Tibial nerve (tissue), 4 donors: ENCODE results near the gene AP3S2. TPM values are rescaled to one million over a fixed set of nuclear protein-coding genes. Genes with fewer than 3 reads are reported as not detected.
"Not testable (repeated sequence)": the region's sequence is repeated elsewhere in the genome, so short reads cannot be mapped to it uniquely, and the experiment has no call there.

Experiments used
- DNase-seq, 2 donors: peaks; one replicate each; pipeline ENCODE4 v3.0.0-alpha.2; 2019; ENCODE audit warnings: low spot score in 2 of 2
- H3K27ac ChIP-seq, 4 donors: fragments of 200-600 bp; sonication (generic) in 3 of 4; one replicate each; pipeline ENCODE4 v1.5.1; 2017 to 2019; ENCODE audit warnings: mild to moderate bottlenecking in 1 of 4
- H3K27me3 ChIP-seq, 2 donors: fragments of 200-600 bp; sonication (generic) in 1 of 2; one replicate each; pipeline versions ENCODE4 v1.5.1 to v1.6.0; 2017 to 2019
- H3K36me3 ChIP-seq, 3 donors: fragments of 200-600 bp; sonication (generic); one replicate each; pipeline ENCODE4 v1.5.1; 2018 to 2019
- H3K4me1 ChIP-seq, 4 donors: fragments of 200-600 bp; sonication (generic) in 3 of 4; one replicate each; pipeline ENCODE4 v1.5.1; 2017 to 2019
- H3K4me3 ChIP-seq, 4 donors: fragments of 200-600 bp; sonication (generic) in 3 of 4; one replicate each; pipeline ENCODE4 v1.5.1; 2017 to 2019; ENCODE audit warnings: mild to moderate bottlenecking in 1 of 4, moderate library complexity in 1 of 4
- H3K9me3 ChIP-seq, 4 donors: fragments of 200-600 bp; sonication (generic) in 3 of 4; one replicate each; pipeline ENCODE4 v1.5.1; 2017 to 2019
- EP300 ChIP-seq, 2 donors: sonication (generic); formaldehyde crosslinking; IDR thresholded peaks; one replicate each; pipeline ENCODE4 v1.6.1; 2017; ENCODE audit warnings: antibody characterized with exemption in 2 of 2, mild to moderate bottlenecking in 1 of 2
- POLR2A ChIP-seq, 2 donors: fragments of 450-650 bp; IDR thresholded peaks; one replicate each; pipeline ENCODE4 v1.6.1; 2017; ENCODE audit warnings: antibody characterized with exemption in 2 of 2, mild to moderate bottlenecking in 2 of 2, moderate library complexity in 2 of 2
- WGBS, 2 donors: methylation state at CpG; one replicate each; pipeline ENCODE4 v1.1.5; 2018; 5-methylcytosine and 5-hydroxymethylcytosine counted together
- total RNA-seq, 4 donors: library from RNA; depleted of rRNA; stranded (reverse); fragments of >200 nt; gene quantifications; one replicate each; pipeline ENCODE4 v1.1.0, GENCODE V29; 2016
- TF ChIP-seq, protein P1 (sequence below), 5 experiments: fragments of 200-600 bp in 3 of 5; fragments of 450-650 bp in 2 of 5; sonication (generic) in 3 of 5; IDR thresholded peaks; one replicate each; pipeline ENCODE4 v1.5.1; 2016 to 2019; ENCODE audit warnings: antibody characterized with exemption in 5 of 5, mild to moderate bottlenecking in 3 of 5, moderate library complexity in 2 of 5

The AP3S2 gene
- total RNA-seq, 4 donors from 2014 or later, result 49.2 to 61.4 (median 52.2) TPM

DNA sequence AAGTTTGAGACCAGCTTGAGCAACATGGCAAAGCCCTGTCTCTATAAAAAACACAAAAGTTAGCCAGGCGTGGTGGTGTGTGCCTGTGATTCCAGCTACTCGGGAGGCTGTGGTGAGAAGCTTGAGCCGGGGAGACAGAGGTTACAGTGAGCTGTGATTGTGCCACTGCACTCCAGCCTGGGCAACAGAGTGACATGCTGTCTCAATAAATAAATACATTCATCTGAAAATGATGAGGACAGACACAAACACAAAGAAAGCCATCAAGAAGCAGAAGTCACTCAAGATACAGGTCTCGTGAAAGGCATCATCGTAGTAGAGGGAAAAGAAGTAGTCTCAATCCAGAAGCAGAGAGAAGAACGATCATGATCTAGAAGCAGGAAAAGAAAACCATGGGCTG lies 18.1 kb downstream of the AP3S2 start:
- 90 to 92% methylated on average over 6 of the region's 6 CpGs for WGBS, 2 donors
- Histone ChIP-seq H3K4me1 (peaks cover 0 to 6% (median 0%) of the 10 kb centered on the region in 4 donors), H3K36me3 (peaks cover 3 to 59% (median 7%) of the 10 kb centered on the region in 3 donors), H3K4me3 (no peak overlapping the region), H3K9me3 (no peaks in the 10 kb centered on the region), H3K27ac (no peak overlapping the region), H3K27me3 (no peaks in the 10 kb centered on the region)
- TF ChIP-seq POLR2A (IDR thresholded peaks at IDR 0.05), result no peak
- TF ChIP-seq, protein P1, sequence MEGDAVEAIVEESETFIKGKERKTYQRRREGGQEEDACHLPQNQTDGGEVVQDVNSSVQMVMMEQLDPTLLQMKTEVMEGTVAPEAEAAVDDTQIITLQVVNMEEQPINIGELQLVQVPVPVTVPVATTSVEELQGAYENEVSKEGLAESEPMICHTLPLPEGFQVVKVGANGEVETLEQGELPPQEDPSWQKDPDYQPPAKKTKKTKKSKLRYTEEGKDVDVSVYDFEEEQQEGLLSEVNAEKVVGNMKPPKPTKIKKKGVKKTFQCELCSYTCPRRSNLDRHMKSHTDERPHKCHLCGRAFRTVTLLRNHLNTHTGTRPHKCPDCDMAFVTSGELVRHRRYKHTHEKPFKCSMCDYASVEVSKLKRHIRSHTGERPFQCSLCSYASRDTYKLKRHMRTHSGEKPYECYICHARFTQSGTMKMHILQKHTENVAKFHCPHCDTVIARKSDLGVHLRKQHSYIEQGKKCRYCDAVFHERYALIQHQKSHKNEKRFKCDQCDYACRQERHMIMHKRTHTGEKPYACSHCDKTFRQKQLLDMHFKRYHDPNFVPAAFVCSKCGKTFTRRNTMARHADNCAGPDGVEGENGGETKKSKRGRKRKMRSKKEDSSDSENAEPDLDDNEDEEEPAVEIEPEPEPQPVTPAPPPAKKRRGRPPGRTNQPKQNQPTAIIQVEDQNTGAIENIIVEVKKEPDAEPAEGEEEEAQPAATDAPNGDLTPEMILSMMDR (IDR thresholded peaks at IDR 0.05), result no peak
- TF ChIP-seq EP300 (IDR thresholded peaks at IDR 0.05), result no peak
- DNase-seq, result no peak

DNA sequence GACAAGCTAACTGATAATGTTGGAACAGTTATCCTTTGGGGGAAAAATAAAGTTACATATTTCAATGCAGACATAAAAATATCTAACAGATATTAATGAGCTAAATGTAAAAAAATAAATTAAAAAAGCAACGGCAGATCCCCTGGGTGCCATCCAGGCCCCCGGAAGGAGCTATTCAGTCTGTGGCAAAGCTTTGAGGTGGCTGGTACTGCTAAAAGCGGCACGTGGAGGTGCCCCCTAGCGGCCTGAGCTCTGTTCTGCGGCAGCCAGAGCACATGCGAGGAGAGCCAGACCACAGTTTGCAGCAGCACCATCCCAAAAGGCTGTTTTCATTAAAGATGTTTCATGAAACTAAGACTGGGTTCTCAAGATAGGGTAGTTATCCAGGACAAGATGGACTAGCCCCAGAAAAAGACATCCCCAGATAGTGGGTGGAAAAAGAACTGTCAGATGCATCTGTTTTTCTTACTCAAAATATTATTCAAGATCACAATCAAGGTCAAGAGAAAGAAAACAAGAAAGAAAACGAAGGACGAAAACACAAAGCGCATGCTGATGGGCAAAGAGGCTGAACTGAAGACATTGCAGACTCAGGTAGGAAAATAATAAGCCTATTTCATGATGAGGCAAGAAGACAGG lies 18.7 kb downstream of the AP3S2 start:
- peak; percentile 72 to 79 for DNase-seq
- peaks cover 3 to 59% (median 8%) of the 10 kb centered on the region in 3 donors for H3K36me3 ChIP-seq
- no peaks in the 10 kb centered on the region for H3K9me3 ChIP-seq
- H3K27me3 ChIP-seq, result no peaks in the 10 kb centered on the region
- H3K4me1 ChIP-seq, result peaks cover 0 to 6% (median 0%) of the 10 kb centered on the region in 4 donors
- H3K4me3 ChIP-seq, result no peak overlapping the region
- TF ChIP-seq EP300 (IDR thresholded peaks at IDR 0.05), result no peak
- no peak for TF ChIP-seq POLR2A (IDR thresholded peaks at IDR 0.05)
- TF ChIP-seq, protein P1 (IDR thresholded peaks at IDR 0.05), result peak; percentile 88 to 91 (median 88)
- no peak overlapping the region for H3K27ac ChIP-seq
- WGBS, 2 donors, result 24 to 25% methylated on average over 10 of the region's 10 CpGs

DNA sequence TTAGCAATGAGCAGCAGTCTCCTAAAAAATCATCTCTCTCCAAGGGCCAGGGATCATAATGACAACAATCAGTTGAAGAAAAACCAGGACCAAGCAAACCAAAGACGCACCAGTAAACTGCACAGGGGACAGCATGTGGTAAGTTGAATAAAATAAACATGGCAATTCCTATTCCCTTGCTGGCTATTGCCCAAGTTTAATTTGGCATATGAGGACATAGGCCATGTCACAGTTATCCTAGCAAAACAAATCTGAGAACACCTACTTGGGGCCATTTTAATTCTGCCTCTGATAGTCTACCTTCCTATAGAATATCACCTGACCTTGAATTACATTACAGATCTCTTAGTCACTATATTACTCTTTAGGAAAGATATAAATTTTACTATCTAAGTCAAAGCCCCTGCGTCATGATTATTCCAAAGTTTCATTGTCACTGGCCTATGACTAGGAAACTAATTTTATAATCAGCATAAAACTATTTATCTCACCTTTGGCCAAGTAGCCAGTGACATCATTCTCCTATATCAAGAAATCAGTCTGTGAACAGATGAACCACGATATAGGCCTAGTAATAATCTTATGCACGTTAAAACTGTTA lies 23.0 kb downstream of the AP3S2 start:
- peaks cover 3 to 30% (median 13%) of the 10 kb centered on the region in 3 donors for H3K36me3 ChIP-seq

DNA sequence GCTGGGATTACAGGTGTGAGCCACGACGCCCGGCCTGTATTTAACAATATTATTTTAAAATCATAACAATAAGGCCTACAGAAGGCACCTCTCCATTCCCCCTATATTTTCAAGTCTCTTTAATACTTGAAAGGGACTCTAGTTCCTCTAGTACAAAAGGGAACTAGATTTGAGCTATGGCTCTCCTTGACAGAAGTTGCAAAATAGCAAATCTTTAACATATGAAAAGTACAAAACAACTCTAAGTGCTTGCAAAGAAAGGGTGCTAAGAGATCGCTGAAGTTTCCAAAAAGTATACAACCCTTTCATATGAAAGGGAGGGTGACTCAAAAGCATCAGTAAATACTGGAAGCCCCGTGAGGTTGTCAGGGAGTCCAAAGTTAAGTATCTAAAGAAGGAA lies 23.8 kb downstream of the AP3S2 start:
- no peak for DNase-seq
- H3K4me3 ChIP-seq, result no peak overlapping the region
- 91 to 93% methylated on average over 5 of the region's 5 CpGs for WGBS, 2 donors
- no peaks in the 10 kb centered on the region for H3K9me3 ChIP-seq
- TF ChIP-seq POLR2A (IDR thresholded peaks at IDR 0.05) (no peak), EP300 (IDR thresholded peaks at IDR 0.05) (no peak)
- TF ChIP-seq, protein P1 (IDR thresholded peaks at IDR 0.05), result no peak
- H3K36me3 ChIP-seq, result peaks cover 3 to 33% (median 13%) of the 10 kb centered on the region in 3 donors
- no peaks in the 10 kb centered on the region for H3K27me3 ChIP-seq
- peaks cover 0 to 5% (median 0%) of the 10 kb centered on the region in 4 donors for H3K4me1 ChIP-seq
- no peak overlapping the region for H3K27ac ChIP-seq

More for the DNA sequence above, 23.0 kb downstream of the AP3S2 start:
- DNase-seq, result no peak
- 94 to 97% methylated on average over 4 of the region's 4 CpGs for WGBS, 2 donors
- Histone ChIP-seq H3K27me3 (no peaks in the 10 kb centered on the region), H3K9me3 (no peaks in the 10 kb centered on the region), H3K4me1 (peaks cover 0 to 6% (median 0%) of the 10 kb centered on the region in 4 donors), H3K4me3 (no peak overlapping the region), H3K27ac (no peak overlapping the region)
- TF ChIP-seq EP300 (IDR thresholded peaks at IDR 0.05) (no peak), POLR2A (IDR thresholded peaks at IDR 0.05) (no peak)
- TF ChIP-seq, protein P1 (IDR thresholded peaks at IDR 0.05), result no peak

DNA sequence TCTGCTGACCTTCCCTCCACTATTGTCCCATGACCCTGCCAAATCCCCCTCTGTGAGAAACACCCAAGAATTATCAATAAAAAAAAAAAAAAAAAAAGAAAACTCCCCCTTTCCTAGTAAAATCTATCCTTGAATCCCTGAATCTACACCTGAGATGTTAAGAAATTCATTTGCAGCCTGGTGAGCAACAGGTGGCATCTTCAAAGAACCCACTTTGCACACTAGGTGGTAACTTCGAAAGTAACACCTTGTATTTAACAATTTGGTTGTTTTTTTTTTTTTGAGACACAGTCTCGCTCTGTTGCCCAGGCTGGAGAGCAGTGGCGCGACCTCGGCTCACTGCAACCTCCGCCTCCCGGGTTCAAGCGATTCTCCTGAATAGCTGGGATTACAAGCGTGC lies 24.3 kb downstream of the AP3S2 start:
- not testable (repeated sequence) for H3K4me3 ChIP-seq, DNase-seq, H3K9me3 ChIP-seq, H3K4me1 ChIP-seq, H3K27me3 ChIP-seq, H3K27ac ChIP-seq
- peaks cover 3 to 38% (median 13%) of the 10 kb centered on the region in 3 donors for H3K36me3 ChIP-seq
- 95 to 97% methylated on average over 9 of the region's 9 CpGs for WGBS, 2 donors
